ENCODE measurements around the gene ERGIC3.
A peak's percentile ranks its signal among the peaks of the same experiment; 100 is the strongest.

Gene ERGIC3

GRCh38 chr20:35599776-35600120 is 57.9 kb downstream of the ERGIC3 start:
- H3K4me3 ChIP-seq (ENCODE audit: low read depth, low read length), result no peak overlapping the region
- TF ChIP-seq CTCF (IDR thresholded peaks at IDR 0.05; ENCODE audit: low read depth, low read length), result no peak
- DNase-seq (ENCODE audit: low read depth, low spot score), result no peak
- in situ Hi-C loops (cut with HindIII; ENCODE audit: low sequenced_read_pairs), result no loop called here

- H3K4me3 ChIP-seq (ENCODE audit: low read depth, low read length), result peak overlapping the region; percentile 35
- no peak for TF ChIP-seq CTCF (IDR thresholded peaks at IDR 0.05; ENCODE audit: low read depth, low read length)
- in situ Hi-C loops (cut with HindIII; ENCODE audit: low sequenced_read_pairs), result no loop called here
- DNase-seq (ENCODE audit: low read depth, low spot score), result no peak
Measured at GRCh38 chr20:35600176-35600992, 58.5 kb downstream of the ERGIC3 start.

GRCh38 chr20:35600993-35601973 is 59.4 kb downstream of the ERGIC3 start:
- peak; percentile 73 for DNase-seq (ENCODE audit: low read depth, low spot score)
- peak overlapping the region; percentile 35 for H3K4me3 ChIP-seq (ENCODE audit: low read depth, low read length)
- TF ChIP-seq CTCF (IDR thresholded peaks at IDR 0.05; ENCODE audit: low read depth, low read length), result peak; percentile 49
- in situ Hi-C loops (cut with HindIII; ENCODE audit: low sequenced_read_pairs), result no loop called here

- no peak for DNase-seq (ENCODE audit: low read depth, low spot score)
- TF ChIP-seq CTCF (IDR thresholded peaks at IDR 0.05; ENCODE audit: low read depth, low read length), result no peak
- in situ Hi-C loops (cut with HindIII; ENCODE audit: low sequenced_read_pairs), result no loop called here
- no peak overlapping the region for H3K4me3 ChIP-seq (ENCODE audit: low read depth, low read length)
Measured at GRCh38 chr20:35601990-35602389, 60.1 kb downstream of the ERGIC3 start.

- no peak for TF ChIP-seq CTCF (IDR thresholded peaks at IDR 0.05; ENCODE audit: low read depth, low read length)
- in situ Hi-C loops (cut with HindIII; ENCODE audit: low sequenced_read_pairs), result no loop called here
- DNase-seq (ENCODE audit: low read depth, low spot score), result no peak
- no peak overlapping the region for H3K4me3 ChIP-seq (ENCODE audit: low read depth, low read length)
Measured at GRCh38 chr20:35602851-35603495, 61.1 kb downstream of the ERGIC3 start.

GRCh38 chr20:35603695-35604448 is 62.0 kb downstream of the ERGIC3 start:
- in situ Hi-C loops (cut with HindIII; ENCODE audit: low sequenced_read_pairs), result no loop called here
- no peak for TF ChIP-seq CTCF (IDR thresholded peaks at IDR 0.05; ENCODE audit: low read depth, low read length)
- no peak for DNase-seq (ENCODE audit: low read depth, low spot score)
- no peak overlapping the region for H3K4me3 ChIP-seq (ENCODE audit: low read depth, low read length)
